ENCODE measurements around the gene IFITM2.

Gene IFITM2

DNA sequence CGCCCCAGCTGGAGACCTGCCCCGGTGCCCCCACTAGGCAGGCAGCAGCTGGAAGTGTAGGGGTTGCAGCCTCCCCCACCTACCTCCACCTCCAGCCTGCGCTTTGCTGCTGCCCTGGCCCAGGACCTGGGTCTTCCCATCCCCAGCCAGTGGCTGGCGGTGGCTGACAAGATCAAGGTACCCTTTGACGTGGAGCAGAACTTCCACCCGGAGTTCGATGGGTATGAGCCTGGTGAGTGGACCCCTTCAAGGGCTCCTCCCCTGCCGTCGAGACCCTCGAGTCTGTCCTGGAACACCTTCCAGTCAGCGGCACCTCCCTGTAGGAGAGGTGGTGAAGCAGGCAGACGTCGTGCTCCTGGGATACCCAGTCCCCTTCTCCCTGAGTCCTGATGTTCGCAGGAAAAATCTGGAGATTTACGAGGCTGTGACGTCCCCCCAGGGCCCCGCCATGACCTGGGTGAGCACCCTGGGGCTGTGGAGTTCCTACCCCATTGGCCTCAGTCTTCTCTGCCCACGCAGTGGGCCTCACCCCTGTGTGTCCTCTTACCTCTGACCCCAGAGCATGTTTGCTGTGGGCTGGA, 14.3 kb upstream of the IFITM2 start:
- no peak for DNase-seq (ENCODE audit: low read depth, low spot score)

- DNase-seq (ENCODE audit: low read depth, low spot score) = no peak
Measured at GRCh38 chr11:293852-294661, 13.6 kb upstream of the IFITM2 start.

DNA sequence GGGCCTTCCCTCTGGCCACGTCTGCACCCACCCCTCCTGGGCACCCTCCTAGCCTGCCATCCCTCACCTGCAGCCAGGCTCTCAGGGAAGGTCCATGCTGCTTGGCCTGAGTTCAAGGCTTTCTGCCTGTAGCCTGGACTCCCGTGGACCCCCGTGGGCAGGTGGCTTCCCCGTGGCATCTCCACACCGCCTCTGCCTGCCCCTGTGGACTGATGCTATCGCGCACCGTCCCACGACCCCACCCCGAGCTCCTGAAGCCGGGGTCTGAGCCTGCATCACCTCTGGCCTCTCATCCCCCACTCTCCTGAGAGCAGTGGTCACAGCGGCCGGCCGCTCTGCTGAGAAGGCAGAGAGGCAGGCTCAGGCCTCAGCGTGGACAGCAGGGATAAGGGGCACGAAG, 12.8 kb upstream of the IFITM2 start:
- DNase-seq (ENCODE audit: low read depth, low spot score) = no peak

DNA sequence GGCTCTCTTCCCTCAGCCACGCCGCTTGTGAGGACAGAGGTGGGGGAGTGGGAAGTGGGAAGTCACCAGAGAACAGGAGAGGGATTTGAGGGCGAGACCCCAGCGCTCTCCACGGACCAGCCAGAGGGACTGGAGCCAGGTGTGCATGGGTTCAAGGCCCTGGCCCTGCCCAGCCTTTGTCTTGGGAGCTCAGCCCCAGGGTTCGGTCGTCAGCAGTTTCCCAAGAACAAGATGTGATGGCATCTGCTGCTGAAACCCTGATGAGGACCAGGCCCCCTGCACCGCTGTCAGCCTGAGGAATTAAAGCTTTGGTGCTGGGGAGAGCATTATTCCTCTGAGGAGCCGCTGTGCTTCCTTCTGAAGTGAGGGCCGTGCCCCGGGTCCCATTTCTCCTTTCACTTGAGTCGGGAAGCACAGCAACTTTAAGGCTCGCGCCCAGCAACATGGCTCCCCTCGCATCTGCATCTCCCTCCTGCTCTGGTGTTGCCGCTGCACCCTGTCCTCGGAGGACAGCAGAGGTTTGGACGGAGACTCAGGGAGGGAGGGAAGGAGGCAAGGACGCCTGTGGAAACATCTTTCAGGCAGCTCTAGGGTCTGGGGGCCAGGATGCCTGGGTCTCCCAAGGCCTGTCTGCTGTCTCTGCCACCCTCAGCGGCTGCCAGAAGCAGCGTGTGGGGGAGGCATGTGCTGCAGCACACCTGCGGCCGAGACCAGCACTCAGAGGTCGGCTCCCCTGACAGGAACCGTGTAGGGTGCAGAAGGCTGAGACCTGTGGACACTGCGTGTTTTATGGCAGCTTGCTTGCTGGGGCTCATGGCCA, 12.1 kb upstream of the IFITM2 start:
- DNase-seq (ENCODE audit: low read depth, low spot score) = no peak

- DNase-seq (ENCODE audit: low read depth, low spot score) = no peak
Measured at GRCh38 chr11:296171-297050, 11.2 kb upstream of the IFITM2 start.

DNA sequence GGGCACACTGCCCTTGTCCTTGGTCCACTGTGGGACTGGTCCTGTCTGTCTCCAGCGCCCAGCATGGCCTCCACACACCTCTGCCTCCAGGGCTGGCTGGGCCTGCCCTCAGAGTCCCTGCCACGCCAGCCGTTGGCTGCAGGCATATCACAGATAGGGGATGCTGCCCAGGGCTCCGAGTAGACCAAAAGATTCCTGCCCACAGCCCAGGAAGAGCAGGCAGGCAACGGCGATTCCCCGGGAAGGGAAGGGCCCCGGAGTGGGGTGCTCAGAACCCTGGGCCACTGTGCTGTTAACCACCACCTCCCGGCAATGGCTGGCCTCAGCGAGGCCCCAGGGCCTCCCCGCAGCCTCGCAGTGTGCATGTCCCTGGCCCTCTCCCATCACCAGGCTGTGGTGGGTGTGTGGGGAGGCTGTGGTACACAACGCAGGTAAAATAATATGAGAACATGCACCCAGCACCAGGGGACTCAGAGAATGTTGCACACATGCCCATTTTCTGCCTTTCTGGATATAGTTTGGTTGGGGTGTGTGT, 10.5 kb upstream of the IFITM2 start:
- DNase-seq (ENCODE audit: low read depth, low spot score) = no peak

- DNase-seq (ENCODE audit: low read depth, low spot score) = no peak
Measured at GRCh38 chr11:297586-298405, 9.8 kb upstream of the IFITM2 start.

- no peak for DNase-seq (ENCODE audit: low read depth, low spot score)
Measured at GRCh38 chr11:298406-299065, 9.1 kb upstream of the IFITM2 start.

DNA sequence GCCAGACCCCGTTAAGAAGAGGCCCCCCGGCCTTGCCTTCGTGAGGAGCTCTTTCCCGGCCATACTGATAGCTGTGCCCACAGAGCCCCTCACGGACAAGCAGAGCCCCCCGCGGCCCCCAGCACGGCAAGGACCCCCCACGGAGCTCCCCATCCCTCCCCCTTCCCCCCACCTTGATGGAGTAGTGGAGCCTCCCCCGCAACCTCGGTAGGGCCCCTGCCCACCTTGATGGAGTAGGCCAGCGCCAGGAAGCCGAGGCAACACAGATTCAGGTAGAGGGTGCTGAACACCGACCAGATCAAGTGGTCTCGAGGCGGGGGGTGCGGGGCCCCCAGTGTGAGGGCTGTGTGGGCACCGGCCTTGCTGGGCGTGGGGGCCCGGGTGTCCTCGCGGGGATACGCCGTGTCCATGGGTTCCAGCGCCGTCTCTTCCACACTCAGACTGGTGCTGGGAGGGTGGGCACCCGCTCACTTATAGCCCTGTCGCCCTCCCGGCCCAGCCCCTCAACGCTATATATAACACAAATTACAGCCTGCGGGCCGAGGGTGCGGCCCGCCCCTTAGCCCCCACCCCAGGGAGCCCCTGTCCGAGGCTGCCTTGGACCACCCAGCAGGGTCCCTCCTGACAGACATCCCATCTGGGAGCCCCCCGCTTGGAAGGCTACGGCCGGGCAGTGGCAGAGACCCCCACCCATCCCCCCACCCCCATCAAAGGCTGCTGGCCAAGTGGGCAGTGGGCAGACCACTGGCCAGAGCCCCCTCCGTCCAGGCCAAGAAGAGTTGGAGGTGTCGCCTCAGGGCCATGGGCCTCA, 8.3 kb upstream of the IFITM2 start, which contains the start of gene IFITM5:
TSS of gene IFITM5 (minus strand) at position 446 of the 811 bp plus-strand sequence. CDS start at position 410, 36 bp downstream.
- DNase-seq (ENCODE audit: low read depth, low spot score) = no peak

GRCh38 chr11:299951-300735, 7.5 kb upstream of the IFITM2 start:
- DNase-seq (ENCODE audit: low read depth, low spot score) = no peak

DNA sequence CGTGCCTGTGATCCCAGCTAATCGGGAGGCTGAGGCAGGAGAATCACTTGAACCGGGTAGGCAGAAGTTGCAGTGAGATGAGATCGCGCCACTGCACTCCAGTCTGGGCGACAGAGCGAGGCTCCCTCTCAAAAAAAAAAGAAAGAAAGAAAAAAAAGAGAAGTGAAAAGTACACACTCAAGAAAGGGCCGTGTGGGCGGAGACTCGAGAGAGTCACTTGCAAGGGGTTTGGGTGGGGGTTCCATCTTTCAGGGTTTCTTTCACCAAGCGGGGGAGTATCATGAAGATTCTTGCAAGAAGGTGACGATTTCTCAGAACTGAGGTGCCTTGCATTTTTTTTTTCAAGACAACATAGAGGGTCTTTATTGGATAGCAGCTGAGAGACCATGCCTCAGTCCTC, 4.3 kb upstream of the IFITM2 start:
- DNase-seq (ENCODE audit: low read depth, low spot score) = no peak

GRCh38 chr11:304061-304506, 3.5 kb upstream of the IFITM2 start:
- DNase-seq (ENCODE audit: low read depth, low spot score) = no peak

DNA sequence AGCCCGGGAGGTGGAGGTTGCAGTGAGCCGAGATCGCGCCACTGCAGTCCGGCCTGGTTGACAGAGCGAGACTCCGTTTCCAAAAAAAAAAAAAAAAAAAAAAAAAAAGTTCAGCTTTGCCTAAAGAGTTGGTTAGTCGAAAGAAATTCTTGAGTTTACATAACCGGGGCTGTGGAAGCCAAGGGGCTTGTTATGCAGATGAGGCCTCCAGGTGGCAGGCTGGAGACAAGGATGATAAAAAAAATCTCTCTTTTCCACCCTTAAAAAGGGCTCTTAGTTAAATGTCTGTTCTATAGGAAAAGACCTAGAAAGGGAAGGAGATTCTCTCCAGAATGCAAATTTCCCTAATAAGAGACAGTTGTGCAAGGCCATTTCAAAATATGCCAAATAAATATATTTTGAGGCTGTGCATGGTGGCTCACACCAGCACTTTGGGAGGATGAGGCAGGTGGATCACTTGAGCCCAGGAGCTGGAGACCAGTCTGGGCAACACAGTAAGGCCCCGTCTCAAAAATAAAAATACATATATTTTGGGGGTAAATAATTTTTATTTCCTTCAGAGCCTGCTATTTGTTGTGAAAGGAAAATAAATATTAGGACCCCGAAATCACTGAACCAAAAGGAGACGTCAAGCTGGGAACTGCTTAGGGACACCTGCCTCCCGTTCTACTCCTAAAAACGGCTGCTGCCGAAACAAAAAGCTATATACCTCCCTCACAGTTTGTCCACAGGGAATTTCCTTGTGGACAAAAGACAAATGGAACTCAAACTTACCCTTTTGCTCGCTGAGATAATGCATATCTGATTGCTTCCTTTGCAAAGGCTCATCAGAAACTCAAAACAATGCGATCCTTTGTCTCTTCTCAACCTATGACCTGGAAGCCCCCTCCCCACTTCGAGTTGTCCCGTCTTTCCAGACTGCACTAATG, 2.4 kb upstream of the IFITM2 start:
- DNase-seq (ENCODE audit: low read depth, low spot score) = no peak

- no peak for DNase-seq (ENCODE audit: low read depth, low spot score)
Measured at GRCh38 chr11:305844-306211, 1.8 kb upstream of the IFITM2 start.

GRCh38 chr11:306645-307371, 808 bp upstream of the IFITM2 start:
- DNase-seq (ENCODE audit: low read depth, low spot score) = no peak
